CD4-positive, alpha-beta T cell treated with Interferon gamma for 1 hour (primary cell): ENCODE results near the gene P2RY8.
"Not testable (repeated sequence)": the region's sequence is repeated elsewhere in the genome, so short reads cannot be mapped to it uniquely, and the experiment has no call there.

ENCODE experiments used
- DNase-seq: peaks from one replicate; pipeline ENCODE4 v3.0.0-alpha.2; 2020

The P2RY8 gene

DNA sequence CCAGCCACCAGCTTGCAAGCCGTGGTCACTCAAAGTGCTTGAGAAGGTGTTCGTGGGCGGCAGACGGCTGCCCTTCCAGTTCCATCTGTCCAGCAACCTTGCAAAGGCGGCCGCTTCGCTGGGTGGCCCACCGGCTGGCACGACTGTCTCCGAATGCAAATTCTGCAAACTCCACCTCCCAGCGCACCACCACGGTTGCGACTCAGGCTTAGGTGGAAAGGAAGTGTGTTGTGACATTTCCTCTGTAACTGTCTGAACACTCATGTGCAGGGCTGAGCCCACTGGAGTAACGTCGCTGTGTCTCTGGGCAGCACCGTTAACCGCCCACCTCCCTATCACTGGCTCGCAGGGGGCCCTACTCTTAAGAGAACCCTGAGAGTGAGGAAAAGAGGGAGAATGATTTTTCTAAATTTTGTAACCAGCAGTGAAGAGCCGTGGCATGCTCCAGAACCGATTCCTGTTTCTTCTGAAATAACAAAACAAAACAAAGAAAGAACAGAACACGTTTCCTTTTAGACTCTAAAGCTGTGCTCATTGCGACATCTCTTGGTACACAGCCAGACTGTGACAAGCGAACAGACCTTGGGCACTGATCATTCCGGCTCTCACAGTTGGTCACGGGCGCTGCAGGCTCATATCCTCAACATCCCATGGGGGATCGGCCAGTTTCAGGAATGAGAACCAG is at the start of gene P2RY8:
Gene P2RY8, minus strand, starts transcription at position 155 of the 685 bp plus-strand sequence. CDS start 70,627 bp downstream, outside the sequence.
- peak; percentile 76 for DNase-seq

DNA sequence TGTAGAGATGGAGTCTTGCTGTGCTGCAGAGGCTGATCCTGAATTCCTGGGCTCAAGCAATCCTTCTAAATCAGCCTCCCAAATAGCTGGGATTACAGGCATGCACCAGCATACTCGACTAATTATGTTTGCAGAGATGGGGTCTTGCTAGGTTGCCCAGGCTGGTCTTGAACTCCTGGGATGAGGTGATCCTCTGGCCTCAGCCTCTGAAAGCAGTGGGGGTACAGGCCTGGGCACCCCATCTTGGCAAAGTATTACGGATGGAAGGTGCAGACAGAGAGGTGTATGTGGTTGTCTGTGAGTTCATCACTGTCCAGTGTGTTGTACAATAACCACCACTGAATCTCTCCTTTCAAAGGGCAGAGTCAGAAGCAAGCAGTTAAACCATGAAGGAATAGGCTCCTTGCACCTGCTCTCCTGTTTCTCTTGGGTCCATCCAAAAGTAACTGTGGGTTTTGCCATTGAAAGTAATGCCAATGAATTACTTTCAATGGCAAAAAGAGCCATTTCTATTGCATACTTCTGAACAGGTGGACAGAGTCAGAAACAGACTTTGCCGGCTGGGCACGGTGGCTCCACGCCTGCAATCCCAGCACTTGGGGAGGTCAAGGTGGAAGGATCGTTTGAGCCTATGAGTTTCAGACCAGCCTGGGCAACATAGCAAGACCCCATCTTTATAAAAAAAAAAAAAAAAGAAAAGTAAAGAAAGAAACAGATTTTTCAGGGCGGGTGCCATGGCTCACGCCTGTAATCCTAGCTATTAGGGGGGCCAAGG is 47.4 kb upstream of the P2RY8 start:
- no peak for DNase-seq

DNA sequence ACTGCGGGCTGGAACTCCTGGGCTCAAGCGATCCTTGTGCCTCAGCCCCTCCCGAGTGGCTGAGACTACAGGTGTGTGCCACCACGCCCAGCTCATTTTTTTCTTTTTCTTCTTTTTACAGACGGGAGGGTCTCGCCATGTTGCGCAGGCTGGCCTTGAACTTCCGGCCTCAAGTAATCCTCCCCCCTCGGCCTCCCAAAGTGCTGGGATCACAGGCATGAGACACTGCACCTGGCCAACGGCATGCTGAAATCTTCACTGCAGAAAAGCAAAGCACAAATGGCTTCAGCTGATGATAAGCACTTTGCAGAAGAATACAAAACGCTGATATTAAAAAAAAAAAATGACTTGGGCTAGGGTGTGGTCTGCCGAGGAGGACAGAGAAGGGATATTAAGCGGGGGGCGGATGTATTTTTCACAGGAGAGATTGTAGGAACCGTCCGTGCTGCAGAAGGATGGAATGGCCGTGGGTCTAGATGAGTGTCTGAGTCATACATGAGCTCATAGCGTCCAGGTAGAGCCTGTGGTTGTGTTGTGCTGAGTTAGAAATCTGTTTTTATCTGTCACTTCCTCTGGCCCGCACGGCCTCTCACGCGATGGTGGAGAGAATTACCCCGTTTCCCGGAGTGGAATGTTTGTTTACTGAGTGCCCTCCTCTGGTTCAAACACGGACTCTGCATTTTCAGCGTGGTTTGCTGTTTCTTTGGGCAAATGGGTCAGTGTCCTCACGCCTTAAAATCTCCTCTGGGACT is 45.9 kb upstream of the P2RY8 start:
- peak; percentile 26 for DNase-seq

- peak; percentile 72 for DNase-seq
Measured at GRCh38 chrX:1581132-1581531, 44.1 kb upstream of the P2RY8 start.

DNA sequence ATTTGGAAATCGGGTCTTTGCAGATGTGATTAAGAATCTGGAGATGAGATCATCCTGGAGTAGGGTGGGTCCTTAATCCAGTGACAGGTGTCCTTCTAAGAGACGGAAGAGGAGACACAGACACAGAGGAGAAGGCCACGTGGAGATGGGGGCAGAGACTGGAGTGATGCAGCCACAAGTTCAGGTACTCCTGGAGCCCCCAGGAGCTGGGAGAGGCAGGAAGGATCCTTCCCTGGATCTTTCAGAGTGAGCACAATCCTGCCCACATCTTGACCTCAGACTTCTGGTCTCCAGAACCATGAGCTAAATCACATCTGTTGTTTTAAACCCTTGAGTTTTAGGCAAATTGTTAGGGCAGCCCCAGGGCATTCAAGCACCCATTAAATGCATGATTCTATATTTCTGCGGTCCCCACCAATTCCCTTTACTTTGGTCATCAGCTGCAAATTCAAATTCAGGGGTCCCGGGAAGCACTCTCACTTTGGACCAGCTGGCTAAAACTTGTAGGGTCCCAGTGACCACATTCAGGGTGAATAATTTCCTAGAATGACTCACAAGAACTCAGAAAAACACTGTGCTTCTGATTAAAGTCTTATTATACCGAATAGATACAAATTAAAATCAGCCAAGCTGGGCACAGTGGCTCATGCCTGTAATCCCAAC is 41.7 kb upstream of the P2RY8 start:
- no peak for DNase-seq

GRCh38 chrX:1577845-1578244 is 40.9 kb upstream of the P2RY8 start:
- no peak for DNase-seq

GRCh38 chrX:1576201-1576992 is 39.4 kb upstream of the P2RY8 start:
- no peak for DNase-seq

GRCh38 chrX:1574181-1574580 is 37.2 kb upstream of the P2RY8 start:
- not testable (repeated sequence) for DNase-seq

DNA sequence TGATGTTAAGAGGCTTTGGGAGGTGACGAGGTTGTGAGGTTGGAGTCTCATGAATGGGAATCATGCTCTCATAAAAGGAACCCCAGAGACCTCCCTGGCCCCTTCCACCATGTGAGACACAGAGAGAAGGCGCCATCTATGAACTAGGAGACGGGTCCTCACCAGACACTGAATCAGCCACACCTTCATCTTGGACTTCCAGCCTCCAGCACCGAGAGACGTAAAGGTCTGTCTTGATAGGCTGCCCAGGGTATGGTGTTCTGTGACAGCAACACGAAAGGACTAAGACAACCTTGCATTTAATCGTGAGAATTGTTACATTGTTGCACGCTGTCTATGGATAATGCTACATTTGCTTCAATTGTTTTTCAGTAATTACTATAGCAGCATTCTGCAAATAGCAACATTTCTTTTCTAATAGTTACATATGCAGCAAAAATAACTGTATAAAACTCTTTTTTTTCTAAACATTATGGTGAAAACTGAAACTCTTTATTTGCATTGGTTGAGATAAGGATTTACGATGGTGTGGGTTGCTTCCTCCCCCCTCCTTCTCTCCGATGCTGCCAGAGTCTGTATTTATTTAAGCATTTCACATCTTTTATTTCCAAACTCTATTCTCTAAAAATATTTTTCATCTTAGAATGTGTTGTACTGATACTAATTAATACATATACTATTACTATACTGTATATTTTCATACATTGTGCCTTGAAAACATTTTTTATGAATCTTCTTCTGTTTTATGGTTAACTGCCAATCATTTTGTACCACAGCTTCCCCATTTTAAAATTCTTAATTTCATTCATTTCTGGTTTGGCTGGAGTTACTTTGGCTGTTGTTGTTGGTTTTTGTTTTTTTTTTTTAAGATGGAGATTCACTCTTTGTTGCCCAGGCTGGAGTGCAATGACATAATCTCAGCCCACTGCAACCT is 28.0 kb upstream of the P2RY8 start:
- DNase-seq, result no peak

GRCh38 chrX:1564077-1564476 is 27.1 kb upstream of the P2RY8 start:
- DNase-seq, result not testable (repeated sequence)

GRCh38 chrX:1561164-1561563 is 24.2 kb upstream of the P2RY8 start:
- no peak for DNase-seq

DNA sequence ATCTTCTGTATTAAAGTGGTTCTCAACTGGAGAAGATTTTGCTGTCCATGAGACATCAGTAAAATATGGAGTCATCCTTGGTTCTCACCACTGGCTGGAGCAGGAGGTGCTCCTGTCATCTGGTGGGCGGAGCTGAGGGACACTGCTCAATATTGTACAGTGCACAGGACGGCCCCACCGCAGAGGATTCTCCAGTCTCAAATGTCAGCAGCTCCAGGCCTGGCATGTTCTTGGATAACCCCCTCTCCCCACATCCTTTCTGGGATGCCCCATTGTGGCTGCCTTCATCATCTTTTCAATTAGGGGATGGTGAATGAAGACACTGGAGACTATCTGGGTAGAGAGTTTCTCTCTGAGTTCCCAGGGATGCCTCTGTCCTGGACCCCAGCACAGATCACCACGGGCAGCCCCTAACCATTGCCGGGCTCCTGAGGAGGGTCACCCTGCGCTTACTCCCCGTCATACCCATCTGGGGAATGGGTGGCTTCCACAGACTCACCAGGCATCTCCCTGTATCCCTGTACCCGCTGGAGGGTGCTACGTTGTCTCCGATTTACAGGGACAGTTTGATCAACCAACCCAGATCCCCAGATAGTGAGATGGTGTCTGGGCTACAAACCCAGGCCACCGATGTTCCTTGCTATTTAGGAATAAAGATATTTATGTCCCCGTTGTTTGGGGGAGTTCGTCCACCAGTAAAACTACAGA is 21.9 kb upstream of the P2RY8 start:
- no peak for DNase-seq

GRCh38 chrX:1557442-1557841 is 20.5 kb upstream of the P2RY8 start:
- not testable (repeated sequence) for DNase-seq

GRCh38 chrX:1555370-1555769 is 18.4 kb upstream of the P2RY8 start:
- no peak for DNase-seq

DNA sequence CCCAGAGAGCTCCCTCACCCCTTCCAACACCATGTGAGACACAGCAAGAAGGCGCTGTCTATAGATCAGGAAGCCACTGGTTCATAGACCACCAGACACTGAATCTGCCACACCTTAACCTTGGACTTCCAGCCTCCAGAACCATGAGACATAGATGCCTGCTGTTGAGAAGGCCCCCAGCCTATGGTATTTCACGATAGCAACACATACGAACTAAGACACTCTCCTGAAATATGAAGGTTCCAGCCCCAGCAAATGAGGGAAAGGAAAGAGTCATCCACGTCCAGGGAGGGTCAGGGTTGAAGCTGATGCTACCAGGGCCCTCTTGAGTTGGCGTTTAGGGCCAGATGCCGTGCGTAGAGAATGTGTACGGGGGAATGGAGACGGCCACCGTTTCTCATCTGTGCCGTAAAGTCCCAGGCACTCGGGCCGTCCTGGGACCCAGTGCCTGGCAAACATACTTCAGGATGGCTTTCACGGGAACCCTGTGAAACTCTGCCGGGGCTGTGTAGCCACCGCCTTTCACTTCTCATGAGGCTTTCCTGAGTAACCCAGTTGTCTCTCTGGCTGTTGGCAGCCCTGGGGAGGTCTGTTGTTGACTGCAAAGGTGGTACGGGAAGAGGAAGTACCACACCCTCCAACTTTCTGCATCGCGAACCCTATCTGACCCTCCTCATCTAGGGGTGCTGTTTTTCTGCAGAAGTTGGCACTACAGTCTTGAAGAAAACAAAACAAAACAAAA is 17.7 kb upstream of the P2RY8 start:
- peak; percentile 81 for DNase-seq

GRCh38 chrX:1551959-1552546 is 15.1 kb upstream of the P2RY8 start:
- no peak for DNase-seq

DNA sequence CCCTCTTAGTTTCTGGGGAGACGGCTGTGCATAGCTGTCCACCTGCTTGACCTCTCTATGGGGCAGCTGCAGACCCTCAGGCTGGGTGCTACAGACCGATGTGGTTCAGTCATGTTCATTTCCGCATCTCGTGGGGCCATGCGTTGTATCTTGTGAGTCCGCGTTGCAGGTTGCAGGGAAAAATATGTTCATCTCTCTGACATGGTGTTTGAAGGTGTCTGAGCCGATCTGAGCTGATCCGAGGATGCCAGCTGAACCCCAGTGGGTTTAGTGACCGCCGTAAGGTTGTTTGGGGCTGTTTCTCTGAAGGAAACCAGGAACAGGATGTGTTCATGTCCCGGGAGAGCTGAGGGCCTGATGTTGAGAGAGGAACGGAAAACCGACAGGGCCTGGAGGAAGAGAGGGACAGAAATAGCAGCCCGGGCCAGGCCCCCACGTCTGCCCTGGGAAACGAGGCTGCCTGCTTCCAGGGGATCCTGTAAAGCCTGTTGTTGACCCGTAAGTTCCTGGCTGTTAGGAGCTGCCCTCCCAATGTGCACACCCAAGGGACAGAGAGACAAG is 9.8 kb upstream of the P2RY8 start:
- DNase-seq, result no peak

- DNase-seq, result no peak
Measured at GRCh38 chrX:1545776-1546408, 8.9 kb upstream of the P2RY8 start.
